NCI-H146 (cell line): ENCODE data around the gene TMEM204.
"Not testable (repeated sequence)": the region's sequence is repeated elsewhere in the genome, so short reads cannot be mapped to it uniquely, and the experiment has no call there.

Experiments used
- DNase-seq: peaks from one replicate; lab custom pipeline; 2025; lab: John Stamatoyannopoulos, UW

Gene TMEM204

DNA sequence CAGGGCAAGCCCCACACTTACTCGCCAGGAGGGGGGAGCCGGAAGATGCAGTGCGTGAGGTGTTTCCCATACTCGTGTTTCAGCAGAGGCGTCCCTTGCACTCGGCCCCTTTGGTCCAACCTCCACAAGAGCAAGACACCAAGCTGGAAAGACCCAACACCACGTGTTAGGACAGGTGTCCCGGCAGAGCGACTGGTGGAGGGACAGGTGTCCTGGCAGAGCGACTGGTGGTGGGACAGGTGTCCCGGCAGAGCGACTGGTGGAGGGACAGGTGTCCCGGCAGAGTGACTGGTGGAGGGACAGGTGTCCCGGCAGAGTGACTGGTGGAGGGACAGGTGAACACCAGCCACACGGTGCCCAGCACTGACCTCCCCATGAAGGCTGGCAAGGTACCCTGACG, 59.0 kb downstream of the TMEM204 start:
- DNase-seq: no peak

- DNase-seq: not testable (repeated sequence)
Measured at GRCh38 chr16:1595511-1595910, 62.0 kb downstream of the TMEM204 start.

DNA sequence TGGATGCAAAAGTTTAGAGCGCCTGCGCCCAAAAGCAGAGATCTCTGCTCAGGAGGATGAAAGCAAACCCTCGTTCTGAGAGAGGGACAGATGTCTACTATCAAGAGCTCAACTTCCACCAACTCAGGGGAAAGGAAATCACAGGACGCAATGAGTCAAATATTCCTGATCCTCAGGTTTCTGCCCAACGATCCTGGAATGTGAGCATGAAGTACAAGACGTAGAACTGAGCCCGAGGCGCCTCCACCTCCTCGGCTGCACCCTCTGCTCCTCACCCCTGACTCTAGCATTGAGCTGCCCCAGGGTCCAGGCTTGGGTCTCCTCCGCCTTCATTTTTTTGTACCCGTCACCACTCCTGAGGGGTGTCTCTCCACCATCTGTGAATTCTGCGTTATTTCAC, 63.0 kb downstream of the TMEM204 start:
- no peak for DNase-seq

GRCh38 chr16:1597154-1597553, 63.7 kb downstream of the TMEM204 start:
- no peak for DNase-seq

DNA sequence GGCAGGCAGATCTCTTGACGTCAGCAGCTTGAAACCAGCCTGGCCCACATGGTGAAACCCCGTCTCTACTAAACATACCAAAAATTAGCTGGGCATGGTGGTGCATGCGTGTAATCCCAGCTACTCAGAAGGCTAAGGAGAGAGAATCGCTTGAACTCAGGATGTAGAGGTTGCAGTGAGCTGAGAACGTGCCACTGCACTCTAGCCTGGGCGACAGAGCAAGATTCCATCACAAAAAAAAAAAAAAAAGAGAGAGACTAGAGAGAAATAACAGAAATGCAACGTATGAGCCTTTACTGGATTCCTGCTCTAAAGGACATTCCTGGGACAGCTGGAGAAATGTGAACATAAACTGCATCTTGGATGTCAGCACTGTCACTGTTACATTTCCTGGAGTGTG, 67.6 kb downstream of the TMEM204 start:
- DNase-seq: no peak

DNA sequence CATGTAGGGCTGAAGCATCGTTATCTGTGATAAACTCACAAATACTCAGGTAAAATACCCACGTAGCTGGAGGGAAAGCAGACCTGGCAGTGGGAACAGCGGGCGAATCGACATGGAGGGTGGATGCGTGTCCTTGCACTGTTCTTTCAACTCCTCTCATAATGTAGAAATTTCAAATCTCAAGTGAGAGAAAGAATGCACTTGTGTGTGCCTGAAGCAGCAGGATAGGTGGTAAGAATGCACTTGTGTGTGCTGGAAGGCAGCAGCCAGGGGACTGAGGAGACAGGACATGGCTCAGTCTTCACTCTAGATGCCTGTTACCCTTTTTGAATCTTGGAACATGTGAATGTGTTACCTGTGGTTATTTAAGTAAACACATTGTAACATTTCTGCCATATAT, 68.0 kb downstream of the TMEM204 start:
- no peak for DNase-seq

DNA sequence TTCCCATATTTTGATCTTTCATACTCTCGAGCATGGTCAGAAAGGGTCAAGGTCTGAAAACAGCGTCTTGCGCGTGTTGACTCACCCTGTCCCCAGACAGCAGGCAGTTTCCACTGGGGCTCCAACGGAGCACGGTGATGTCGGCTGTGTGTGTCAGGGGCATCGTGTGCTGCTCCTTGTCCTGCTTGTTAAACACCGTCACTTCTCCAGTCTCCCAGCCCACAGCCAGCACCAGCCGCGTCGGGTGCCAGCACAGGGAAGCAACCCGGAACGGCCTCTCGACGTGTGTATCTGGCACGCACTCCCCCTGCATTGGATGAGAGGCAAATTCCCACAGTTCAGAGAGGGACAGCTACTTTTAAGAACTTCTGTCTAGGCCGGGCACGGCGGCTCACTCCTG, 68.8 kb downstream of the TMEM204 start:
- DNase-seq: no peak
